ENCODE data around the gene ANKIB1. TPM values are rescaled to one million over a fixed set of nuclear protein-coding genes. Genes with fewer than 3 reads are reported as not detected.
A peak's percentile ranks its signal among the peaks of the same experiment; 100 is the strongest.

Gene ANKIB1
- total RNA-seq, 2 donors from 2014 or later: 25.0 to 32.7 TPM

- Histone ChIP-seq H3K36me3 (peaks cover 34% of the 10 kb centered on the region), H3K27ac (peak overlapping the region; percentile 90 to 96), H3K4me3 (peak overlapping the region; percentile 86 to 91), H3K9me3 (no peaks in the 10 kb centered on the region), H3K27me3 (no peaks in the 10 kb centered on the region), H3K4me1 (peaks cover 0 to 12% of the 10 kb centered on the region in 2 donors)
- peak; percentile 72 for DNase-seq (ENCODE audit: low spot score)
- peak in 1 of 2 donors; percentile 58 for TF ChIP-seq CTCF (IDR thresholded peaks at IDR 0.05)
Measured at GRCh38 chr7:92448205-92448747, 202.5 kb downstream of the ANKIB1 start.

Small RNA genes within 50 kb of the gene (microRNA-seq; reads per million reads assigned to microRNA genes)
- 0 reads per million in 2 donors for gene MIR1285-1 (ENCODE audit: borderline number of aligned reads in 2 of 2, borderline replicate concordance in 1 of 2)

Other genes starting within 250 kb of the ANKIB1 start
- gene CYP51A1, start 111.5 kb upstream of the ANKIB1 start, total RNA-seq: 10 to 100 TPM; 23.0 to 31.2 TPM
- gene LRRD1, start 66.8 kb upstream of the ANKIB1 start, total RNA-seq: under 1 TPM in 1 of 2 donors, not detected in 1; 0.30 TPM
- 10 to 100 TPM; 35.2 to 56.4 TPM for gene KRIT1, start 60 bp upstream of the ANKIB1 start, total RNA-seq
- gene GATAD1, start 201.5 kb downstream of the ANKIB1 start, total RNA-seq: 10 to 100 TPM; 12.4 to 15.4 TPM
- not detected for gene ERVW-1, start 232.0 kb downstream of the ANKIB1 start, total RNA-seq

All from right atrium auricular region (tissue), 2 donors.